Natural killer cell treated with Interleukin-12 subunit alpha and Interleukin-12 subunit beta and Interleukin-15 and Interleukin-18, amount 100 ng/mL, for 72 hours (primary cell): ENCODE results near the gene POLR3K. TPM values are rescaled to one million over a fixed set of nuclear protein-coding genes. Genes with fewer than 3 reads are reported as not detected.

Experiments used
- ATAC-seq, 2 donors: fragments of 150-1000 bp; cut with Tn5 transposase in 1 of 2; sonication (Bioruptor Pico), chemical (Tn5 transposase) in 1 of 2; 2 replicates each; pipeline ENCODE4 v1.10.0; 2021
- DNase-seq: peaks from one replicate; pipeline ENCODE4 v3.0.0; 2022; ENCODE audit warnings: low spot score
- H3K27ac Mint-ChIP-seq, 2 donors: 1 replicate in 1 of 2; 2 replicates in 1 of 2; pipeline ENCODE4 v1.8.0; 2022; ENCODE audit warnings: mixed read lengths in 2 of 2, mild to moderate bottlenecking in 1 of 2, moderate library complexity in 1 of 2
- H3K27me3 Mint-ChIP-seq, 2 donors: 1 replicate in 1 of 2; 2 replicates in 1 of 2; pipeline ENCODE4 v1.8.0; 2022; ENCODE audit warnings: mixed read lengths in 2 of 2
- H3K36me3 Mint-ChIP-seq: one replicate; pipeline ENCODE4 v1.8.0; 2022; ENCODE audit warnings: mixed read lengths
- H3K4me1 Mint-ChIP-seq, 2 donors: 1 replicate in 1 of 2; 2 replicates in 1 of 2; pipeline ENCODE4 v1.8.0; 2022; ENCODE audit warnings: low read depth in 2 of 2, mixed read lengths in 2 of 2, mild to moderate bottlenecking in 1 of 2
- H3K4me3 Mint-ChIP-seq: one replicate; pipeline ENCODE4 v1.8.0; 2022; ENCODE audit warnings: mixed read lengths
- H3K9me3 Mint-ChIP-seq: 2 replicates; pipeline ENCODE4 v1.8.0; 2022; ENCODE audit warnings: mixed read lengths
- total RNA-seq, 2 donors: library from RNA; stranded (reverse); gene quantifications; one replicate each; pipeline ENCODE4 v1.2.3, GENCODE V29; 2022

POLR3K gene
- total RNA-seq, 2 donors from 2014 or later, result 39.8 to 84.7 TPM

GRCh38 chr16:85865-86264, 32.5 kb upstream of the POLR3K start:
- Mint-ChIP-seq H3K4me3 (no peak overlapping the region), H3K36me3 (no peaks in the 10 kb centered on the region), H3K27me3 (no peaks in the 10 kb centered on the region), H3K27ac (peak overlapping the region; percentile 46 to 69), H3K4me1 (peaks cover 19 to 28% of the 10 kb centered on the region in 2 donors), H3K9me3 (no peaks in the 10 kb centered on the region)
- no peak for DNase-seq
- no peak for ATAC-seq

- DNase-seq, result no peak
- Mint-ChIP-seq H3K27ac (peak overlapping the region in 1 of 2 donors; percentile 84), H3K36me3 (no peaks in the 10 kb centered on the region), H3K4me1 (peaks cover 19 to 29% of the 10 kb centered on the region in 2 donors), H3K9me3 (no peaks in the 10 kb centered on the region), H3K4me3 (no peak overlapping the region), H3K27me3 (no peaks in the 10 kb centered on the region)
- ATAC-seq, result no peak
These were observed 32.0 kb upstream of the POLR3K start for GRCh38 chr16:85407-85782.

GRCh38 chr16:84718-85406, 31.5 kb upstream of the POLR3K start:
- Mint-ChIP-seq H3K27me3 (no peaks in the 10 kb centered on the region), H3K36me3 (no peaks in the 10 kb centered on the region), H3K9me3 (no peaks in the 10 kb centered on the region), H3K4me3 (peak overlapping the region; percentile 50), H3K27ac (peak overlapping the region; percentile 84 to 91), H3K4me1 (peaks cover 19 to 32% of the 10 kb centered on the region in 2 donors)
- DNase-seq, result peak; percentile 86
- ATAC-seq, result peak; percentile 92 to 95

- Mint-ChIP-seq H3K9me3 (no peaks in the 10 kb centered on the region), H3K36me3 (no peaks in the 10 kb centered on the region), H3K27ac (peak overlapping the region; percentile 84 to 91), H3K4me3 (peak overlapping the region; percentile 74), H3K27me3 (no peaks in the 10 kb centered on the region), H3K4me1 (peaks cover 22 to 41% of the 10 kb centered on the region in 2 donors)
- ATAC-seq (peak in 1 of 2 donors; percentile 57), DNase-seq (no peak)
These were observed 30.6 kb upstream of the POLR3K start for GRCh38 chr16:83781-84615.

GRCh38 chr16:83060-83603, 29.7 kb upstream of the POLR3K start:
- Mint-ChIP-seq H3K9me3 (no peaks in the 10 kb centered on the region), H3K27me3 (no peaks in the 10 kb centered on the region), H3K4me1 (peaks cover 27 to 46% of the 10 kb centered on the region in 2 donors), H3K4me3 (peak overlapping the region; percentile 74), H3K27ac (peak overlapping the region; percentile 84 to 91), H3K36me3 (no peaks in the 10 kb centered on the region)
- DNase-seq (no peak), ATAC-seq (no peak)

- DNase-seq (no peak), ATAC-seq (no peak)
- Mint-ChIP-seq H3K27ac (peak overlapping the region; percentile 87 to 94), H3K27me3 (peaks cover 0 to 3% of the 10 kb centered on the region in 2 donors), H3K4me1 (peaks cover 31 to 44% of the 10 kb centered on the region in 2 donors), H3K36me3 (no peaks in the 10 kb centered on the region), H3K4me3 (peak overlapping the region; percentile 90), H3K9me3 (no peaks in the 10 kb centered on the region)
These were observed 26.0 kb upstream of the POLR3K start for GRCh38 chr16:79151-80054.

- Mint-ChIP-seq H3K36me3 (no peaks in the 10 kb centered on the region), H3K4me3 (peak overlapping the region; percentile 90), H3K9me3 (no peaks in the 10 kb centered on the region), H3K27ac (peak overlapping the region; percentile 87 to 94), H3K27me3 (peaks cover 0 to 6% of the 10 kb centered on the region in 2 donors), H3K4me1 (peaks cover 23 to 37% of the 10 kb centered on the region in 2 donors)
- ATAC-seq (peak; percentile 25 to 47), DNase-seq (no peak)
These were observed 25.2 kb upstream of the POLR3K start for GRCh38 chr16:78444-79150.

GRCh38 chr16:77807-78443, 24.5 kb upstream of the POLR3K start, which contains the start of gene MPG:
Gene MPG, plus strand, starts transcription at chr16:78225. Its CDS starts 85 bp downstream, at chr16:78310.
- DNase-seq (peak; percentile 89), ATAC-seq (peak; percentile 87)
- H3K9me3 Mint-ChIP-seq, result no peaks in the 10 kb centered on the region
- peaks cover 23 to 35% of the 10 kb centered on the region in 2 donors for H3K4me1 Mint-ChIP-seq
- peak within 1 kb of the TSS; percentile 90 for H3K4me3 Mint-ChIP-seq
- peaks cover 4 to 8% of the 10 kb centered on the region in 2 donors for H3K27me3 Mint-ChIP-seq
- H3K27ac Mint-ChIP-seq, result peak within 1 kb of the TSS; percentile 87 to 94
- no peaks in the 10 kb centered on the region for H3K36me3 Mint-ChIP-seq

GRCh38 chr16:77273-77806, 23.9 kb upstream of the POLR3K start:
- H3K9me3 Mint-ChIP-seq, result no peaks in the 10 kb centered on the region
- ATAC-seq, result peak; percentile 56 to 62
- peaks cover 26 to 35% of the 10 kb centered on the region in 2 donors for H3K4me1 Mint-ChIP-seq
- H3K4me3 Mint-ChIP-seq, result peak overlapping the region; percentile 67
- H3K36me3 Mint-ChIP-seq, result no peaks in the 10 kb centered on the region
- H3K27ac Mint-ChIP-seq, result peak overlapping the region; percentile 43 to 86
- peaks cover 8 to 9% of the 10 kb centered on the region in 2 donors for H3K27me3 Mint-ChIP-seq
- DNase-seq, result no peak

- Mint-ChIP-seq H3K4me1 (peaks cover 26 to 35% of the 10 kb centered on the region in 2 donors), H3K27ac (peak overlapping the region; percentile 43 to 86), H3K9me3 (no peaks in the 10 kb centered on the region), H3K27me3 (peaks cover 8 to 9% of the 10 kb centered on the region in 2 donors), H3K36me3 (no peaks in the 10 kb centered on the region), H3K4me3 (peak overlapping the region; percentile 67)
- no peak for DNase-seq
- ATAC-seq, result no peak
These were observed 23.3 kb upstream of the POLR3K start for GRCh38 chr16:76535-77272.

- H3K4me1 Mint-ChIP-seq, result peaks cover 26 to 33% of the 10 kb centered on the region in 2 donors
- peak overlapping the region; percentile 67 for H3K4me3 Mint-ChIP-seq
- H3K36me3 Mint-ChIP-seq, result no peaks in the 10 kb centered on the region
- ATAC-seq, result no peak
- peak overlapping the region; percentile 43 to 86 for H3K27ac Mint-ChIP-seq
- no peaks in the 10 kb centered on the region for H3K9me3 Mint-ChIP-seq
- DNase-seq, result no peak
- peaks cover 8 to 9% of the 10 kb centered on the region in 2 donors for H3K27me3 Mint-ChIP-seq
These were observed 22.4 kb upstream of the POLR3K start for GRCh38 chr16:75580-76501.
